ENCODE results near the gene PCIF1. TPM values are rescaled to one million over a fixed set of nuclear protein-coding genes. Genes with fewer than 3 reads are reported as not detected.
"Not testable (repeated sequence)": the region's sequence is repeated elsewhere in the genome, so short reads cannot be mapped to it uniquely, and the experiment has no call there.

Gene PCIF1
- total RNA-seq, 3 donors from 2014 or later: 29.2 to 37.8 (median 35.1) TPM

- ATAC-seq: no peak
- intact Hi-C loops (cut with DNase I, micrococcal nuclease): no loop called here
- no peak for TF ChIP-seq CTCF (IDR thresholded peaks at IDR 0.05)
- Histone ChIP-seq H3K4me3 (no peak overlapping the region), H3K9me3 (no peaks in the 10 kb centered on the region), H3K36me3 (ENCODE audit: low read depth) (no peaks in the 10 kb centered on the region), H3K4me1 (ENCODE audit: low read depth) (peaks cover 3% of the 10 kb centered on the region)
- no peak for DNase-seq
These were observed 35.2 kb upstream of the PCIF1 start for GRCh38 chr20:45899046-45899835.

GRCh38 chr20:45901332-45901731, 33.2 kb upstream of the PCIF1 start:
- intact Hi-C loops (cut with DNase I, micrococcal nuclease); H3K4me1 ChIP-seq (ENCODE audit: low read depth); H3K36me3 ChIP-seq (ENCODE audit: low read depth); H3K4me3 ChIP-seq; H3K9me3 ChIP-seq; DNase-seq; ATAC-seq: not testable (repeated sequence)

GRCh38 chr20:45902199-45902701, 32.2 kb upstream of the PCIF1 start:
- intact Hi-C loops (cut with DNase I, micrococcal nuclease): no loop called here
- no peaks in the 10 kb centered on the region for H3K9me3 ChIP-seq
- H3K4me1 ChIP-seq (ENCODE audit: low read depth): peaks cover 3% of the 10 kb centered on the region
- no peak for TF ChIP-seq CTCF (IDR thresholded peaks at IDR 0.05)
- H3K4me3 ChIP-seq: no peak overlapping the region
- no peaks in the 10 kb centered on the region for H3K36me3 ChIP-seq (ENCODE audit: low read depth)
- DNase-seq: no peak
- no peak for ATAC-seq

GRCh38 chr20:45904583-45905504, 29.6 kb upstream of the PCIF1 start:
- H3K9me3 ChIP-seq: no peaks in the 10 kb centered on the region
- intact Hi-C loops (cut with DNase I, micrococcal nuclease): no loop called here
- H3K4me1 ChIP-seq (ENCODE audit: low read depth): peaks cover 5% of the 10 kb centered on the region
- H3K36me3 ChIP-seq (ENCODE audit: low read depth): no peaks in the 10 kb centered on the region
- TF ChIP-seq CTCF (IDR thresholded peaks at IDR 0.05): no peak
- ATAC-seq (no peak), DNase-seq (no peak)
- H3K4me3 ChIP-seq: no peak overlapping the region

- no peak for TF ChIP-seq CTCF (IDR thresholded peaks at IDR 0.05)
- ATAC-seq (no peak), DNase-seq (no peak)
- peaks cover 2% of the 10 kb centered on the region for H3K4me1 ChIP-seq (ENCODE audit: low read depth)
- no peaks in the 10 kb centered on the region for H3K36me3 ChIP-seq (ENCODE audit: low read depth)
- no peak overlapping the region for H3K4me3 ChIP-seq
- intact Hi-C loops (cut with DNase I, micrococcal nuclease): no loop called here
- H3K9me3 ChIP-seq: no peaks in the 10 kb centered on the region
These were observed 28.9 kb upstream of the PCIF1 start for GRCh38 chr20:45905505-45906079.
